NCI-H524 (cell line): ENCODE results near the gene LRRFIP1.
"Not testable (repeated sequence)": the region's sequence is repeated elsewhere in the genome, so short reads cannot be mapped to it uniquely, and the experiment has no call there.

Experiments
- DNase-seq, 2 experiments: peaks; one replicate each; lab custom pipeline; 2025; lab: John Stamatoyannopoulos, UW

The LRRFIP1 gene

DNA sequence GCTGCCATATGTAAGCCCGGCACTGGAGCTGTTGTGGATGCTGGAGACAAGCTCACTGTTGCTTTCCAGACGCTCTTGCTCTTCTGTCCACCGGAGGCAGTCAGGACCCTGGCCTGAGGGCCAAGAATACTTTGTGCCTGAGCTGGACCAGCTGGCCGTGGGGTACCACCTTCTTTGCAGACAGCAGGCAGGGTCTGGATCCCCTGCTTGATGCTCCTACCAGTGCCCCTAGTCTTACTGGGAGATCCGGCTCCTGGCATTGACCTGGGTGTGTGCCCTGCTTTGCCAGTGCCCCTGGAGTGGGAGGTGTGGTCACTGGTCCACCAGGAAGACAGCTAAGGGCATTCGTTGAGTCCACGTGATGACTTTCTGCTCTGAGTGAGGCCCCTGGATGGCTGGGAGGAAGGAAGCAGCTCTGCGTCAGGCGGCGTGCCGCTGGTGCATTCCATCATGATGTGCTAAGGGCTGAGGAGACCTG lies 59.3 kb downstream of the LRRFIP1 start:
- no peak for DNase-seq

- no peak for DNase-seq
Observed at GRCh38 chr2:237688081-237688480, 60.7 kb downstream of the LRRFIP1 start.

DNA sequence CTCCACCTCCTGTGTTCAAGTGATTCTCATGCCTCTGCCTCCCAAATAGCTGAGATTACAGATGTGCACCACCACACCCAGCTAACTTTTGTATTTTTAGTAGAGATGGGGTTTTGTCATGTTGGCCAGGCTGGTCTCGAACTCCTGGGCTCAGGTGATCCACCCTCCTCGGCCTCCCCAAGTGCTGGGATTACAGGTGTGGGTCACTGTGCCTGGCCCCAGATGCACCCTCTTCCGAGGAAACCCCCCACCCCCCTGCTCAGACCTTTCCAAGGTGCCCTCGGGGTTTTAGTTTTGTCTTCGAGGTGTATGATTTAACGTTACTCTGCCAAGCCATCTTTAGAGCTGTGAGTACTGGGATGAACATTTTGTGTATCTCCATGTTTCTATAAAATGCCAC lies 61.2 kb downstream of the LRRFIP1 start:
- DNase-seq = not testable (repeated sequence)

- peak in 1 of 2 experiments; percentile 10 for DNase-seq
Observed at GRCh38 chr2:237689336-237690131, 62.1 kb downstream of the LRRFIP1 start.

- DNase-seq = no peak
Observed at GRCh38 chr2:237691029-237691907, 63.9 kb downstream of the LRRFIP1 start.

GRCh38 chr2:237691908-237692600 lies 64.7 kb downstream of the LRRFIP1 start:
- DNase-seq = peak; percentile 72 to 91

DNA sequence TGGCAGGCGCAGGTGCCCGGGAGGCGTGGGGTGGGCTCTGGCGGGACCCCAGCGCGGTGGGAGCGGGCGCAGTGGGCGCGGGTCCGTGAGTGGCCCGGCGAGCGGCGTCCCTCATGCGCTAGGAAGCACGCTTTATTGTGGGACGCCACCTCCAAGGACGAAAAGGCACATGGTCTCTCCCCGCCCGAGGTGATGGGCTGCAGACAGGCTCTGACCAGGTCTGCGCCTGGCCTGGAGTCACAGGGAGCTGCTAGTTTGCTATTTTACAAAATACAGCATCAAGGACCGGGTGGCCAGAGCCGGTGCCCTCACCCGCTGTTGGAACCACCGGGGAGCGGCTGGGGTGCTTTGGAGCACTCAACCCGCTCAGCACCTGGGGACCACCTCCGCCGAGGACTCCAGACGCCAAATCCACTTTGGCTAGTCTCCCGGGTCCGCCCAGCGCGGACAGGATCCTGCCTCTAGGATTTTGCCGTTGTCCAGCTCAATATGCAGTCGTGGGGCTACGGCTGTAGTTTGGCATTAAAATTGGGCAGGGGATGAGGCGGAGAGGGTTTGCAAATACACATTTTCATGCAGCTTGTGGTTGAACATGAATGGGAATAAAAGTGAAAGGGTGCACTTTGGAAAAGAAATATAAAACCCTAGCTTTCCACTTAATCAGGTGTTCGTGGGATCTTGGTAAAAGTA lies 65.4 kb downstream of the LRRFIP1 start:
- peak in 1 of 2 experiments; percentile 40 for DNase-seq

- no peak for DNase-seq
Observed at GRCh38 chr2:237693291-237693994, 66.1 kb downstream of the LRRFIP1 start.

DNA sequence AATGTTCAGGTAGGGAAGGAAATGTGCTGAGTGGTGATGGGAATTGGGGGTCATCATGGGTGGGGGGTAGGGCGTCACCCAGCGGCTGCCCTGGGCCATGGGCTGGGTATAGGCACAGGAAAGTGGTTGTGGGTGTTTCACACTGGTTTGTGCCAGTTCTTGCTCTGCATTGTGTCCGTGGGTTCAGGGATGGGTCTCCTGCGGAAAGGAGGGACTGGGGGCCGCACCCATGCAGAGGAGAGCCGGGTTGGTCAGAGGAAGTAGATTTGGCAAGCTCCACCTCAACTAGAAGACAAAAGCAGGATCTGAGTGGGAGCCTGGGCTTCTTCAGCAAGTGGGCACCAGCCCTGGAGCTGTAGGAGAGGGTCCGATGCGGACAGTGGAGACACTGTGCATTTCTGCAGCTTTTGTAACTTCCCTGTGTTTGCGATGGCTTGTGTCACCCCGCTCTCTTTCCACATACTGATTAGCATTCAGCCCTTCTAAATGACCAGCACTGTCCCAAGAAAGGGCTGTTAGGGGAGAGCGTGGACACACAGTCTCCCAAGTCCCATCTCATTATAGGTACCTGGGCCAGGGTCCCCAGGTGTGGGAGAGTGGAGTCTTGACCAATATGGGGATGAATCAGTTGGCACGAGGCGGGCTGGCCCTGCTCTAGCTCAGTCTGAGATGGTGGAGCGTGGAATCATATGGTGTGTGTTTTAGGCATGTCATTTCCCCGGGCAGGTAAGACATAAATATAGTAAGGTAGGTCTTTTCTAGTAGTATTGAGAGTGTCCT lies 67.2 kb downstream of the LRRFIP1 start:
- no peak for DNase-seq

DNA sequence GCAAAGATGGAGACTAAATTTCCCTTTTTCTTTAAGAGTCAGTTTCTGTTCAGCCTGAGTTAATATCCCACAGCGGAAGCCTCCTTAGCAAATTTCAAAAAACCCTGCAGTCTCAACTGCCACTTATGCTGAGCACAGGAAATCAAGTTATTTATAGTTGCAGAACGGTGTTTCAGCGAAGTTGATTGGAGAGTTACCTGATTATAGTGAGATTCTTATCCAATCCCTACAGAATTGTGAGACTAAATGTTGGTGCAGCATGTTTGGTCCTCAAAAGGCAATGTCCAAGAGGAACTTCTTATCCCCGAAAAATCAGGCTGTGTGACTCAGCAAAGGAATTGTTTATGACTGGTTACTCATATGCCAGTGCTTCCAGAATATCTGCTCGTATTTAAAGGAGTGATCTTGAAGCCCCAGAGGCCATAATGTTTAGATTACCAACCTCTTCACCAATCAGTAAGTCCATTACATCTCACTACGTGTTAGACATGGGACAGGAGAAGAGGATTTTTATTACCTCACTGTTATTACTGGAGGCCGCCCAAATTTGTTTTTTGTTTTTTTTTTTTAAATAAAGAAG lies 67.9 kb downstream of the LRRFIP1 start:
- DNase-seq = no peak

GRCh38 chr2:237696461-237696860 lies 69.1 kb downstream of the LRRFIP1 start:
- DNase-seq = no peak

DNA sequence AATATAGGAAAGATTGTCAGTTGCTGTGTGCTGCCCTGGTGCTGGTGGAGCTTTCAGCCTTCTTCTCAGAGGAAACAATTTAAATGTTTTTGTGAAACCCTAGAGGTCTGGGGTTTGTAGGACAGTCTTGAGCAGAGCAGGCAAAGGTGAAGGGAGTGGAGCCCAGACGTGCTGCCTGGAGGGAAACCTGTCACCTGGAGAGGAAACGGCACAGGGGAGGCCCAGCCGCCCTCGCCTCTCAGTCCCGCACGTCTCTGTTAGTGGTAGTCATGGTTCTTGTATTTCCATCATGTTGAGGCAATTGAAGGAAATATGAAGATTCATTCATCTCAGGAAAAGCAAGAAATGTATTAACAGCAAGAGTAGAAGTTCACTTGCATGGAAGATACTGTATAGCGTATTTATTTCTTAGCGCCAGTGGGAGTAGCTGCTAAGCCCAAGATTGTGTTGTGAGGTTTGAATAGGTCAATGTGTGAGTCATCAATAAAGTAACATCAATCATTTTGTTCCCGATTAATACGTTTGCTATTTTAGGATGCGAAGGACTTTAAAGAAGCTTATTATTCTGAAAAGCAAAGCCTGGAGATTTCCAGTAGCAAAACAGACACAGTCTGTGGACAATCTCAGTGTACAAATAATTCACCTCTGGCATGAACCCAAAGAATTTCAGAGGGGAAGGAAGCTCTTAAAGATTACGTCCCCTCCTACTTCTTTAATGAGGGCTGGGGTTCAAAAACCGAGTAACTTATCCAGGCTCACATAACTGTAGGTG lies 70.4 kb downstream of the LRRFIP1 start:
- no peak for DNase-seq

- no peak for DNase-seq
Observed at GRCh38 chr2:237698358-237698694, 70.9 kb downstream of the LRRFIP1 start.

GRCh38 chr2:237699870-237700511 lies 72.6 kb downstream of the LRRFIP1 start:
- no peak for DNase-seq

GRCh38 chr2:237700512-237701032 lies 73.2 kb downstream of the LRRFIP1 start:
- no peak for DNase-seq

- no peak for DNase-seq
Observed at GRCh38 chr2:237701033-237701858, 73.9 kb downstream of the LRRFIP1 start.

- DNase-seq = no peak
Observed at GRCh38 chr2:237701859-237702390, 74.5 kb downstream of the LRRFIP1 start.
